GM18511 (cell line): Measurements from ENCODE around the gene BMP8B.

Source experiments
- ATAC-seq: cut with Tn5 transposase; IDR thresholded peaks from one replicate; pipeline ENCODE4 v1.9.1; 2021; ENCODE audit warnings: mild to moderate bottlenecking, moderate library complexity; ENCODE audit not compliant: unreplicated experiment

The BMP8B gene

DNA sequence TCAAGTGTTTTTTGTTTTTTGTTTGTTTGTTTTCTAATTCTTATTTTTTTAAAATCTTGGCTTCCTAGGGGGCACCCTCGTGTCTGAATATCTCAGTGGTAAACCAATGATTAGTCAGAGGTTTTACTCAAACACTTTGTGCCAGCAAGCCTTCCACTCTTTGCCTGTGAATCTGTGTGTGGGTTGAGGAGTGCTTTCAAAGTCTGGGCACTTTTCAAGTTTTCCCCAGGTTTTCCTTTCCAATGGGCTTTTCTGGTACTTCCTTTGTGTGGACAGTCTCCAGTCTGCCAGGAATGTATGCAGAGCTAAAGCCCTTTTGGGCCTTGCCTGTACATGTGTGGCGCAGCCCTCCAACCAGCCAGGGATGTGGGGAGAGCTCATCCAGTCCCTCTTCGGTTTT is 59.6 kb downstream of the BMP8B start:
- ATAC-seq, result no peak

DNA sequence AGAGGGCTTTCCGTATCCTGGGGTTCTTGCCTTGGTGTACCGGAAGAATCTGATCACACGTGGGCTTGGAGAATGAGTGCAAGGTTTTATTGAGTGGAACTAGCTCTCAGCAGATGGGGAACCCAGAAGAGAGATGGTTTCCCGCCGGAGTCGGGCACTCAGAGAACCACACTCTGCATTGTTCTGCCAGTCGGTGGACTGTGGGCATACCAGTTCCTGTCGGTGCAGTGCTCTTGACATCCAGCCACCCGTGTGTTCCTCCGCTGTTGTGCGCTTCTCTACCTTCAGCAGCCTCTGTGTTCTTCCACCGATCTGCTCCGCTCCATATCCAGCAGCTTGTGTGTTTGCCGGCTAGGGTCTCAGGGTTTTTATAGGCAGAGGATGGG is 60.7 kb downstream of the BMP8B start:
- ATAC-seq, result no peak

DNA sequence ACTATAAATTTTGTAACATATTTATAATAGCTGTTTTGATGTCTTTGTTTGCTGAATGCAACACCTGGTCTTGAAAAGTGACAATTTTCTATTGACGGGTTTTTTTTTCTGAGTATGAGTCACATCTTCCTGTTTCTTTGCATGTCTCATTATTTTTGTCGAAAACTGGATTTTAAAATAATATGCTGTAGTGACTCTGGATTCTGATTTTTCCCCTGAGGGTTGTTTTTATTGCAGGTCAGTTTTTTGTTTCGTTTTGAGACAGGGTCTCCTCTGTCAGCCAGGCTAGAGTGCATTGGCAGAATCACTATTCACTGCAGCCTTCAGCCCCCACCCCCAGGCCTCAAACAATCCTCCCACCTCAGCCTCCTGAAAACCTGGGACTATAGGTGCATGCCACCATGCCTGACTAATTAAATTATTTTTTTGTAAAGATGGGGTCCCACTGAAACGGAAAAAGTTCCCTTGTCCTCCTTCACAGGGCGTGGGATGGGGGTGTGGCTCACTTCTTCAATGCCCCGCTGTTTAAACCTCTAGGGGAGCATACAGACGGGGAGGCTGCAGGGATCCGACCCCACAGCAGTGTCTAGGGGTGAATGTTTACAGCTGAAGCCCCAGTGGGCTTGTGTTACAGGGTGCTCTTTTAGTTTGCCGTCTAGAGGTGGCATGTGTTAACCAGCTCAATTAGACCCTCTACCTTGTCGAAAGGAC is 61.3 kb downstream of the BMP8B start:
- ATAC-seq, result peak; percentile 44

DNA sequence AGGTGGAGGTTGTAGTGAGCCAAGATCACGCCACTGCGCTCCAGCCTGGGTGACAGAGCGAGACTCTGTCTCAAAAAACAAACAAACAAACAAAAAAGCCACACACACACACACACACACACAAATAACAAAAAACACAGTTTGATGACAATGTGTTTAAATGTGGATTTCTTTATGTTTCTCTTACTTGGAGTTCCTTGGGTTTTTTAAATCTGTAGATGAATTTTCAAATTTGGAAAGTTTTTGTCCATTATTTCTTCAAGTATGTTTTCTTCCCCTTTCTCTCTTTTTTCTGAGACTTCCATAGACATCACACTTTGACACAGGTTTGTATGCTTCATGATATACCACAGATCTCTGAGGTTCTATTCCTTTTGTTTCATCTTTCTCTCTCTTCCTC is 62.1 kb downstream of the BMP8B start:
- ATAC-seq, result no peak

DNA sequence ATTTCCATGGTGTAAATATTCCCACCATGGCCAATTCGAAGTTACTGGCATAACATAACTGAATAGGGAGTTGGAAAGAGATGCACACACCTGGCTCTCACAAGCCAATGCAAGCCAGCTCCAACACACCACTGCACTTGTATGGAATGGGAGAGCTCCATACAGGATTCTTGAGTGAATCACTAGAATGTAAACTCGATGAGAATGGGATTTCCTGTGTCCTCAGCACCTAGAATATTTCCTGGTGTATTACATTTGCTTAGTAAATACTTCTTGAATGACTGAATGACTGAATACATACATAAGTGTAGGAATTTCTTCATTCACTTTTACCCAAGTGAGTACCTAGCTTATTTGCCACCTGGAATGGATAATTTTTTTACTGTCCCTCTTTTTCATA is 66.2 kb downstream of the BMP8B start:
- no peak for ATAC-seq

DNA sequence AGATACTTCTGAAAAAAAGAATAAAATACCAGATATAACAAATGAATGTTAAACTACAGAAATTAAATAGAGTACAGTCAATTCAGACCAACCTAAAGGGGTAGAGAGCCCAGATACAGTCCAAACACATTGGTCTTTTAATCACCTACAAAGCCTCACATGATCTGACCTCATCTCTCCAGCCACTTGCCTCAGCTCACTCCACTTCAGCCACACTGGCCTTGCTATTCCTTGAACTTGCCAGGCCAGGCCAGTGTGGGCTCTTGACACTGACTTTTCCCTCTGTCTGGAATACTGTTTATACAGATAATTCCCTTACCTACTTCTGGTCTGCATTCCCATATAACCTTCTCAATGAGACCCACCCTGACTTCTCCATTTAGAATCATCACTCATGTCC is 67.0 kb downstream of the BMP8B start:
- ATAC-seq, result no peak

DNA sequence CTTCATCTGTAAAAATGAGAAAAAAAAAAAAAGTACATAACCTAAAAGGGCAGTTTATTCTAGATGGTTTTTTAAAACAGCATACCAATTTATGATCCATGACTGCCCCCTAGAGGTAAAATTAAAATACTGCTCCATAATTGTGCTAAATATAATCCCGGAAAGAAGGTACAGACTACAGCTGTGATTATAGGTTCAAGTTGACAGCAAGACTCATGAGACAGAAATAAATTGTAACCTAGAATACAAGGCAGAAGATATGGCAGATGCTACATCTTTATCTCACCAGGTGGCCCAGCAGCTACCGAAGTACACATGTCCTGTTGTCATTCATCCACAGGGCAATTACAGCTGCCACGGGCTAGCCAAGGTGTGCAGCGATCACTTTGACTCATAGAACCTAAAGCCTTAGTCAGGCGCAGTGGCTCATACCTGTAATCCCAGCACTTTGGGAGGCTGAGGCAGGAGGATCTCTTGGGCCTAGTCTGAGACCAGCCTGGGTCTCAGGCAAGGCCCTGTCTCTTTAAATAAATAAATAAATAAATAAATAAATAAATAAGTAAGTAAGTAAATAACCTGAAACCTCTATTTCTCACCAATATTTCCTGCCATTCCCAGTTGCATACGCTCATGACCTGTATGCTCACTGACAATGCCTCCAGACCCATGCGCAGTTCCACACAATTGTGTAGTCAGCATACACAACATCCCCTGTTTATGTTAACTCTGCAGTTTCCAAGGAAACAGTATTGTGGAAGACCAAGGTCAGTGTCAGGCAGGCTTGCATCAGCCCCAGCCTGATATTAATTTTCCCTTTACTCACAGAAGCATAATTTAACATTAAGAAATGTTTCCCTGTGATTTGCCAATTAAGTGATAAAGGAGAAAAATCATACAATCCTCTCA is 68.3 kb downstream of the BMP8B start:
- ATAC-seq, result no peak

DNA sequence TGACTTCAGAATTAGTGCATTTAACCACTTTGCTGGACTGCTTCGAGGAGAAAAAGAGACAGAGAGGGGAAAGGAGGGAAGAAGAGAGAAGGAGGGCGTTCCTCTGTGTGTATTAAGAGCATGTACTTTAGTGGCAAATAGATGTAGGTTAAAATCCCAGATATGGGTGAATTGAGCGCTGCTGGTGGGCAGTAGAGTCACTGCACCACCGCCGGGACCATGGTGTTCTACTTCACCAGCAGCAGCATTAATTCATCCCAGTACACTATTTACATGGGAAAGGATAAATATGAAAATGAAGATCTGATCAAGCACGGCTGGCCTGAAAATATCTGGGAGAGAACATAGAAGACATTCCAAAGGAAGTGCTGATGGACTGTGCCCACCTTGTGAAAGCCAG is 70.9 kb downstream of the BMP8B start:
- no peak for ATAC-seq

DNA sequence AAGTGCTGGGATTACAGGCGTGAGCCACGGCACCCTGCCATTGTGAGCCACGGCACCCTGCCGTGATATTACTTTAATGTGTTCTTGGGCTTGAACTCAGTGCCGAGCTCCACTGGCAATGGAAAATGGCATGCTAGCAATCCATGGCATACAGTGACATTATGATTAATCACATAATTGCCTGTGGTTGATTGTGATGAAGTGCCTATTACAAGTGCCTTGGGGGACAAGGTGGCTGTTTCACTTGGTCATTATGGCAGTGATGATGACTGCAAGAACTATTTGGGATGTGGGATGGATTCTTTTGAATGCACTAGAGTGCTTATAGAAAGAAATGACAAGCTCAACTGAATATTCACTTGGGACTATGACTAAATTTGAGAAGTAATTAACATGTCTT is 75.1 kb downstream of the BMP8B start:
- ATAC-seq, result no peak

DNA sequence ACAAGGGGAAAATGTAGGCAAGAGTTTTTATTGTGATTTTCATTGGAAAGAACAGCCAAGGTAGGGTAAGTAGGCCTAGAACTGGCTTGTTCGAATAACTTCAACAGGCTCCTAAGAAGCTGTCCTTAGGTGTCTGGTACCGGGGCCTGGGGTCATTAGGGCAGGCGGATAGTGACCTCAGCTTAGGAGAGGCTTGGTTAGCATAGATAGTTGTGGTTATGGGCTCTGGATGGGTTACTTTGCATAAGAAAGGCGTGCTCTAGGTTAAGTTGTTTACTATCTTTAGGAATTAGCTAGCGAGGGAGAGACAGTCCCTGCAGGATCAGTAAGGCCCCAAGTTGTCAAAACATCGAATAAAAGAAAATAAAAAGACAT is 76.7 kb downstream of the BMP8B start:
- no peak for ATAC-seq

DNA sequence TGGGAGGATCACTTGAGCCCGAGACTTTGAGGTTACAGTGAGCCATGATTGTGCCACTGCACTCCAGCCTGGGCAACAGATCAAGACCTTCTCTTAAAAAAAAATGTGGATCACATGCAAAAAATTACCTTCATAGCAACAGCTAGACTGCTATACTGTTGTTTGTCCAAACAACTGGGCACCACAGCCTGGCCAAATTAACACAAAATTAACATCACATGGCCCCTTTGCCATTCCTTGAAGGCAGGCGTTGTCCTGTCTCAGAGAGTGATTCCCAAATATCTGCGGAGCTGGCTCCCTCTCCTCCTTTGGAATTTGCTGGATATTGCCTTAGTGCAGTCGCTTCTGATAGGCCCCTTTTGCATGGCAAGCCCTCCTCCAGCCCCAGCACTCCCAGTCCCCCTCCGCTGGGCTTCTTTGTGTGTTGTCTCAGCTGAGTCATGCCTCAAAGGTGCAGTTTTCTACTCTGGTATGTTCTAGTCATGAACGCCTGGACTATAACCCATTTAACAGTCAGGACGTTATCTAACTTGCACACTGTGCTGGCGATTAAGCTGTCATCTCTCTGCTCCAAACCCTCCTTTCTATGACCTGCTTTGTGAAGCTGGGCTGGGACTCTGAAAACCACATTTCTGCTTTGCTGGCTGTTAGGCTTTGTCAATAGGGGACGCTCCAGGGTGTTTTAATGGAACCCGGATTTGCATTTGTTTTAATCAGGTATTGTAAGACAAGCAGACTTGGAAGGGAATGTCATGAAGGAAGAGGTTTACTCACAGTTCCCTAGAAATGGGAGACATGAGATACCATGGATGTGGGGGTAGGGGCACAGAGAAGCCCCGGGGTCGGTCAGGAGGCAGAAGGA is 77.3 kb downstream of the BMP8B start:
- no peak for ATAC-seq

DNA sequence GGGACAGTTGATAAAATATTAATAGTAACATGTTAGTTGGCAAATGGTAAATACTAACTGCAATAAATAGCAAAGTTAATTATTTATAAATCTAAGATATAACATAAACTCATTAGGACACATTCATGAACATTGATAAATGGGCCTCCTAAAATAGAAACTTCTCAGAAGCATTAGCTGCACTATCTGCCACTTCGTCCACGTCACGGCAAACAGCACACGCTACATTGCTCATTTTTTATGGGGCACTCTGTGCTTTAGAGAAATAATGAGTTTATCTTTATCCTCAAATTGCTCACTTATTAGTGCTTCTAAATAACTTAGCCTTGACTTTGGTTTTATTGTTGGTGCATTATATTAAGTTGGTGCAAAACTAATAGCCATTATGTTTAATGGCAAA is 81.2 kb downstream of the BMP8B start:
- ATAC-seq, result no peak
